Glutamatergic neuron (in vitro differentiated cells): ENCODE data around the gene AHSP. TPM values are rescaled to one million over a fixed set of nuclear protein-coding genes. Genes with fewer than 3 reads are reported as not detected.

Source experiments
- DNase-seq: peaks from one replicate; pipeline ENCODE4 v3.0.0; 2022
- H3K27ac Mint-ChIP-seq: one replicate; pipeline ENCODE4 v1.8.0; 2020; ENCODE audit warnings: mild to moderate bottlenecking, mixed read lengths, inconsistent platforms; ENCODE audit not compliant: unreplicated experiment
- H3K27me3 Mint-ChIP-seq: one replicate; pipeline ENCODE4 v1.8.0; 2020; ENCODE audit warnings: mild to moderate bottlenecking, moderate library complexity, mixed read lengths, inconsistent platforms; ENCODE audit not compliant: unreplicated experiment
- H3K36me3 Mint-ChIP-seq: one replicate; pipeline ENCODE4 v1.8.0; 2020; ENCODE audit warnings: mild to moderate bottlenecking, mixed read lengths, inconsistent platforms; ENCODE audit not compliant: unreplicated experiment
- H3K4me1 Mint-ChIP-seq: one replicate; pipeline ENCODE4 v1.8.0; 2020; ENCODE audit warnings: mild to moderate bottlenecking, low read depth, mixed read lengths, inconsistent platforms; ENCODE audit not compliant: unreplicated experiment
- H3K4me3 Mint-ChIP-seq: one replicate; pipeline ENCODE4 v1.8.0; 2020; ENCODE audit warnings: mild to moderate bottlenecking, mixed read lengths, inconsistent platforms; ENCODE audit not compliant: unreplicated experiment
- H3K9me3 Mint-ChIP-seq: one replicate; pipeline ENCODE4 v1.8.0; 2020; ENCODE audit warnings: mild to moderate bottlenecking, moderate library complexity, mixed read lengths, inconsistent platforms; ENCODE audit not compliant: unreplicated experiment
- CTCF ChIP-seq: fragments of 200-600 bp; sonication (generic); IDR thresholded peaks from one replicate; pipeline ENCODE4 v1.5.0; 2021; ENCODE audit not compliant: partially characterized antibody, unreplicated experiment
- total RNA-seq: library from RNA; stranded (reverse); fragmentation: NEBNext Ultra II Directional; extraction: Animal tissue kit (Norgen Biotek cat#: 25700); gene quantifications from one replicate; pipeline ENCODE4 v1.2.1, GENCODE V29; 2021; ENCODE audit not compliant: unreplicated experiment

AHSP gene
- total RNA-seq, 1 donor from 2014 or later, result not detected

- DNase-seq, result no peak
- no peak for TF ChIP-seq CTCF
- peaks cover 2% of the 10 kb centered on the region for H3K27me3 Mint-ChIP-seq
- H3K27ac Mint-ChIP-seq, result no peak overlapping the region
- H3K4me3 Mint-ChIP-seq, result no peak overlapping the region
- peaks cover 4% of the 10 kb centered on the region for H3K4me1 Mint-ChIP-seq
- no peaks in the 10 kb centered on the region for H3K9me3 Mint-ChIP-seq
- no peaks in the 10 kb centered on the region for H3K36me3 Mint-ChIP-seq
Observed at GRCh38 chr16:31513884-31514283, 13.8 kb upstream of the AHSP start.

- H3K27ac Mint-ChIP-seq, result no peak overlapping the region
- no peak overlapping the region for H3K4me3 Mint-ChIP-seq
- no peaks in the 10 kb centered on the region for H3K4me1 Mint-ChIP-seq
- H3K9me3 Mint-ChIP-seq, result no peaks in the 10 kb centered on the region
- no peak for TF ChIP-seq CTCF
- no peak for DNase-seq
- no peaks in the 10 kb centered on the region for H3K27me3 Mint-ChIP-seq
- H3K36me3 Mint-ChIP-seq, result no peaks in the 10 kb centered on the region
Observed at GRCh38 chr16:31517800-31518402, 9.8 kb upstream of the AHSP start.

GRCh38 chr16:31519759-31520431, 7.8 kb upstream of the AHSP start:
- Mint-ChIP-seq H3K4me3 (no peak overlapping the region), H3K27me3 (no peaks in the 10 kb centered on the region), H3K36me3 (no peaks in the 10 kb centered on the region), H3K9me3 (no peaks in the 10 kb centered on the region), H3K4me1 (no peaks in the 10 kb centered on the region), H3K27ac (no peak overlapping the region)
- DNase-seq, result no peak
- no peak for TF ChIP-seq CTCF

GRCh38 chr16:31521368-31521767, 6.3 kb upstream of the AHSP start:
- H3K4me3 Mint-ChIP-seq, result no peak overlapping the region
- DNase-seq, result no peak

More at GRCh38 chr16:31521368-31521767, 6.3 kb upstream of the AHSP start:
- Mint-ChIP-seq H3K4me1 (no peaks in the 10 kb centered on the region), H3K9me3 (no peaks in the 10 kb centered on the region), H3K27ac (no peak overlapping the region), H3K27me3 (no peaks in the 10 kb centered on the region), H3K36me3 (no peaks in the 10 kb centered on the region)
- TF ChIP-seq CTCF, result no peak
